Tibial nerve (tissue), 4 donors: ENCODE measurements around the gene OR10A2.

Experiments
- CTCF ChIP-seq, 5 experiments: fragments of 200-600 bp in 3 of 5; fragments of 450-650 bp in 2 of 5; sonication (generic) in 3 of 5; IDR thresholded peaks; one replicate each; pipeline ENCODE4 v1.5.1; 2016 to 2019; ENCODE audit warnings: antibody characterized with exemption in 5 of 5, mild to moderate bottlenecking in 3 of 5, moderate library complexity in 2 of 5
- EP300 ChIP-seq, 2 donors: sonication (generic); formaldehyde crosslinking; IDR thresholded peaks; one replicate each; pipeline ENCODE4 v1.6.1; 2017; ENCODE audit warnings: antibody characterized with exemption in 2 of 2, mild to moderate bottlenecking in 1 of 2
- POLR2A ChIP-seq, 2 donors: fragments of 450-650 bp; IDR thresholded peaks; one replicate each; pipeline ENCODE4 v1.6.1; 2017; ENCODE audit warnings: antibody characterized with exemption in 2 of 2, mild to moderate bottlenecking in 2 of 2, moderate library complexity in 2 of 2

- TF ChIP-seq POLR2A (IDR thresholded peaks at IDR 0.05) = no peak
- no peak for TF ChIP-seq EP300 (IDR thresholded peaks at IDR 0.05)
- TF ChIP-seq CTCF (IDR thresholded peaks at IDR 0.05) = no peak
Measured at GRCh38 chr11:6818967-6819366, 43.9 kb upstream of the OR10A2 start.
